GM15510 (cell line): ENCODE data around the gene TCF19.

Experiments
- POLR2A ChIP-seq: IDR thresholded peaks from 3 replicates; pipeline ENCODE4 v1.6.1; 2011; ENCODE audit warnings: borderline replicate concordance; ENCODE audit not compliant: insufficient read length; ENCODE audit errors: extremely low read depth

TCF19 gene

GRCh38 chr6:31210123-31210522, 51.7 kb downstream of the TCF19 start:
- TF ChIP-seq POLR2A = no peak

- no peak for TF ChIP-seq POLR2A
These were observed 52.5 kb downstream of the TCF19 start for GRCh38 chr6:31210741-31211532.
